Measurements from ENCODE around the gene TOR4A.
A peak's percentile ranks its signal among the peaks of the same experiment; 100 is the strongest.

The TOR4A gene

GRCh38 chr9:137314561-137315560 is 37.3 kb downstream of the TOR4A start:
- H4K91ac ChIP-seq (ENCODE audit: low read depth, low read length, poor library complexity): peak overlapping the region; percentile 100
- H3K79me1 ChIP-seq (ENCODE audit: low read depth, low read length): peaks cover 4% of the 10 kb centered on the region
- peak overlapping the region; percentile 57 for H3K27ac ChIP-seq (replicated peaks; ENCODE audit: low read length)
- H3K4me1 ChIP-seq (ENCODE audit: control insufficient read depth in 2 of 2, insufficient read depth in 1 of 2, low read depth in 1 of 2, low read length in 2 of 2): peaks cover 31 to 38% of the 10 kb centered on the region in 2 donors
- H2BK12ac ChIP-seq (ENCODE audit: low read length): peak overlapping the region; percentile 100
- no peaks in the 10 kb centered on the region for H3K9me3 ChIP-seq (replicated peaks in 1 of 2; ENCODE audit: control insufficient read depth in 2 of 2, insufficient read depth in 1 of 2, low read depth in 1 of 2, low read length in 2 of 2)
- H3K23ac ChIP-seq (ENCODE audit: low read depth, low read length, poor library complexity): peak overlapping the region; percentile 91
- H3K18ac ChIP-seq (ENCODE audit: low read length): peak overlapping the region; percentile 100
- H3K36me3 ChIP-seq (replicated peaks in 1 of 2; ENCODE audit: control insufficient read depth in 2 of 2, insufficient read depth in 2 of 2, low read length in 2 of 2): no peaks in the 10 kb centered on the region
- H3K4me3 ChIP-seq (ENCODE audit: low read length in 2 of 2): no peak overlapping the region
- peak overlapping the region; percentile 90 for H3K9ac ChIP-seq (ENCODE audit: low read depth, low read length, poor library complexity)
- H3K4ac ChIP-seq (ENCODE audit: low read length): peak overlapping the region; percentile 100
- H2BK120ac ChIP-seq (ENCODE audit: low read depth, low read length): peak overlapping the region; percentile 100
- WGBS, 2 donors (ENCODE audit: extremely low coverage in 2 of 2, insufficient read length in 2 of 2, insufficient replicate concordance in 1 of 2): no CpG with 5 or more reads among the region's 42 CpGs
- peak overlapping the region; percentile 25 for H3K4me2 ChIP-seq (ENCODE audit: insufficient read depth, low read length, poor library complexity, severe bottlenecking)
- peak overlapping the region; percentile 100 for H2BK15ac ChIP-seq (ENCODE audit: low read length)
- no peaks in the 10 kb centered on the region for H3K27me3 ChIP-seq (ENCODE audit: control insufficient read depth in 3 of 3, insufficient read depth in 3 of 3, low read depth in 1 of 3, low read length in 3 of 3)
- peak overlapping the region; percentile 75 for H2AFZ ChIP-seq (ENCODE audit: low read length)
- H2BK5ac ChIP-seq (ENCODE audit: low read length): peak overlapping the region; percentile 100
- H2AK5ac ChIP-seq (ENCODE audit: low read depth, low read length): peak overlapping the region; percentile 100
- H4K8ac ChIP-seq (ENCODE audit: low read depth, low read length): peak overlapping the region; percentile 100
- H3K14ac ChIP-seq (ENCODE audit: low read length): peak overlapping the region; percentile 99
- no peak for DNase-seq (ENCODE audit: low spot score)

GRCh38 chr9:137315581-137316011 is 38.1 kb downstream of the TOR4A start:
- no peaks in the 10 kb centered on the region for H3K27me3 ChIP-seq (ENCODE audit: control insufficient read depth in 3 of 3, insufficient read depth in 3 of 3, low read depth in 1 of 3, low read length in 3 of 3)
- peak overlapping the region; percentile 100 for H2BK15ac ChIP-seq (ENCODE audit: low read length)
- H3K4ac ChIP-seq (ENCODE audit: low read length): peak overlapping the region; percentile 100
- WGBS, 2 donors (ENCODE audit: extremely low coverage in 2 of 2, insufficient read length in 2 of 2, insufficient replicate concordance in 1 of 2): no CpG with 5 or more reads among the region's 18 CpGs
- H3K4me1 ChIP-seq (ENCODE audit: control insufficient read depth in 2 of 2, insufficient read depth in 1 of 2, low read depth in 1 of 2, low read length in 2 of 2): peaks cover 37 to 42% of the 10 kb centered on the region in 2 donors
- DNase-seq (ENCODE audit: low spot score): no peak
- no peak overlapping the region for H3K23ac ChIP-seq (ENCODE audit: low read depth, low read length, poor library complexity)
- peak overlapping the region; percentile 56 for H3K27ac ChIP-seq (replicated peaks; ENCODE audit: low read length)
- H4K91ac ChIP-seq (ENCODE audit: low read depth, low read length, poor library complexity): no peak overlapping the region
- peak overlapping the region; percentile 99 for H3K14ac ChIP-seq (ENCODE audit: low read length)
- peak overlapping the region; percentile 100 for H2BK120ac ChIP-seq (ENCODE audit: low read depth, low read length)
- H3K36me3 ChIP-seq (replicated peaks in 1 of 2; ENCODE audit: control insufficient read depth in 2 of 2, insufficient read depth in 2 of 2, low read length in 2 of 2): no peaks in the 10 kb centered on the region
- H2AFZ ChIP-seq (ENCODE audit: low read length): peak overlapping the region; percentile 75
- peak overlapping the region; percentile 100 for H2BK5ac ChIP-seq (ENCODE audit: low read length)
- H4K8ac ChIP-seq (ENCODE audit: low read depth, low read length): no peak overlapping the region
- H2BK12ac ChIP-seq (ENCODE audit: low read length): no peak overlapping the region
- no peaks in the 10 kb centered on the region for H3K9me3 ChIP-seq (replicated peaks in 1 of 2; ENCODE audit: control insufficient read depth in 2 of 2, insufficient read depth in 1 of 2, low read depth in 1 of 2, low read length in 2 of 2)
- H3K4me3 ChIP-seq (ENCODE audit: low read length in 2 of 2): no peak overlapping the region
- peaks cover 4% of the 10 kb centered on the region for H3K79me1 ChIP-seq (ENCODE audit: low read depth, low read length)
- H3K4me2 ChIP-seq (ENCODE audit: insufficient read depth, low read length, poor library complexity, severe bottlenecking): peak overlapping the region; percentile 54
- H3K18ac ChIP-seq (ENCODE audit: low read length): peak overlapping the region; percentile 100
- H2AK5ac ChIP-seq (ENCODE audit: low read depth, low read length): peak overlapping the region; percentile 100
- H3K9ac ChIP-seq (ENCODE audit: low read depth, low read length, poor library complexity): no peak overlapping the region

- Histone ChIP-seq H3K9ac (ENCODE audit: low read depth, low read length, poor library complexity) (peak overlapping the region; percentile 60), H3K18ac (ENCODE audit: low read length) (peak overlapping the region; percentile 100), H2BK12ac (ENCODE audit: low read length) (peak overlapping the region; percentile 99), H3K4me3 (ENCODE audit: low read length in 2 of 2) (no peak overlapping the region), H3K27ac (replicated peaks; ENCODE audit: low read length) (peak overlapping the region; percentile 68), H3K27me3 (ENCODE audit: control insufficient read depth in 3 of 3, insufficient read depth in 3 of 3, low read depth in 1 of 3, low read length in 3 of 3) (no peaks in the 10 kb centered on the region), H3K36me3 (replicated peaks in 1 of 2; ENCODE audit: control insufficient read depth in 2 of 2, insufficient read depth in 2 of 2, low read length in 2 of 2) (no peaks in the 10 kb centered on the region), H3K4me1 (ENCODE audit: control insufficient read depth in 2 of 2, insufficient read depth in 1 of 2, low read depth in 1 of 2, low read length in 2 of 2) (peaks cover 43 to 44% of the 10 kb centered on the region in 2 donors), H2AK5ac (ENCODE audit: low read depth, low read length) (peak overlapping the region; percentile 100), H3K9me3 (replicated peaks in 1 of 2; ENCODE audit: control insufficient read depth in 2 of 2, insufficient read depth in 1 of 2, low read depth in 1 of 2, low read length in 2 of 2) (no peaks in the 10 kb centered on the region), H2AFZ (ENCODE audit: low read length) (no peak overlapping the region), H4K8ac (ENCODE audit: low read depth, low read length) (peak overlapping the region; percentile 96), H2BK5ac (ENCODE audit: low read length) (peak overlapping the region; percentile 99), H3K14ac (ENCODE audit: low read length) (peak overlapping the region; percentile 84), H2BK15ac (ENCODE audit: low read length) (peak overlapping the region; percentile 100), H3K4ac (ENCODE audit: low read length) (peak overlapping the region; percentile 99), H3K23ac (ENCODE audit: low read depth, low read length, poor library complexity) (peak overlapping the region; percentile 89), H4K91ac (ENCODE audit: low read depth, low read length, poor library complexity) (peak overlapping the region; percentile 98), H3K4me2 (ENCODE audit: insufficient read depth, low read length, poor library complexity, severe bottlenecking) (peak overlapping the region; percentile 54), H3K79me1 (ENCODE audit: low read depth, low read length) (peaks cover 4% of the 10 kb centered on the region), H2BK120ac (ENCODE audit: low read depth, low read length) (peak overlapping the region; percentile 100)
- WGBS, 2 donors (ENCODE audit: extremely low coverage in 2 of 2, insufficient read length in 2 of 2, insufficient replicate concordance in 1 of 2): no CpG with 5 or more reads among the region's 83 CpGs
- no peak for DNase-seq (ENCODE audit: low spot score)
These were observed 38.8 kb downstream of the TOR4A start for GRCh38 chr9:137316012-137316981.
